ENCODE measurements around the gene ZNF682. TPM values are rescaled to one million over a fixed set of nuclear protein-coding genes. Genes with fewer than 3 reads are reported as not detected.
"Not testable (repeated sequence)": the region's sequence is repeated elsewhere in the genome, so short reads cannot be mapped to it uniquely, and the experiment has no call there.

Gene ZNF682
- total and polyA plus RNA-seq, 2 of the 8 experiments (the other 6 are each of a cell fraction or from before 2014, with no cell fraction given) = 4.3 to 27.5 TPM

GRCh38 chr19:20082232-20082833 is 43.0 kb upstream of the ZNF682 start:
- 51% methylated on average over 3 of the region's 3 CpGs; no CpG with 5 or more reads in 1 of the 2 experiments for WGBS, 2 experiments (ENCODE audit: extremely low coverage in 1 of 2, insufficient coverage in 1 of 2, insufficient read length in 1 of 2, insufficient replicate concordance in 2 of 2, low coverage in 1 of 2, low lambda C conversion rate in 2 of 2, missing lambda C conversion rate in 1 of 2)
- POLR2A ChIA-PET (ENCODE audit: partially characterized antibody) = interaction anchor here (0.6 to 11.3 kb wide), 8 partner anchors 15 to 917 kb away, joined by 3 to 134 read pairs (median 4); partner anchors contain the start of gene ZNF682

More at GRCh38 chr19:20082232-20082833, 43.0 kb upstream of the ZNF682 start:
- not testable (repeated sequence) for H4K5ac ChIP-seq (ENCODE audit: insufficient read length, low read depth, low read length); H2BK20ac ChIP-seq (ENCODE audit: low read length); H3K27me3 ChIP-seq (replicated peaks in 1 of 4; ENCODE audit: control insufficient read depth in 3 of 4, extremely low read depth in 1 of 4, insufficient read depth in 3 of 4, low read length in 3 of 4); H2AFZ ChIP-seq (ENCODE audit: low read length); H3K23ac ChIP-seq (ENCODE audit: insufficient read length); H3K9ac ChIP-seq (replicated peaks in 1 of 4; ENCODE audit: extremely low read depth in 1 of 4, low read depth in 3 of 4, low read length in 3 of 4); H3K79me1 ChIP-seq (ENCODE audit: low read depth, low read length); H3K4ac ChIP-seq (replicated peaks; ENCODE audit: insufficient read length, low read depth, low read length); H4K91ac ChIP-seq (replicated peaks; ENCODE audit: insufficient read length, low read length); H3K9me3 ChIP-seq (ENCODE audit: insufficient read depth in 2 of 2, low read depth in 1 of 2, low read length in 1 of 2); H4K8ac ChIP-seq (ENCODE audit: extremely low read depth, insufficient read depth, low read length); H2BK12ac ChIP-seq (ENCODE audit: low read depth, low read length); H3K18ac ChIP-seq (ENCODE audit: extremely low read depth, low read length); DNase-seq (ENCODE audit: low read depth in 1 of 2, low spot score in 2 of 2); H3K14ac ChIP-seq (ENCODE audit: insufficient read length); H3K27ac ChIP-seq (ENCODE audit: low read depth, low read length); FAIRE-seq; H3K23me2 ChIP-seq (ENCODE audit: low read depth, low read length); H2BK15ac ChIP-seq (ENCODE audit: low read length); H2BK120ac ChIP-seq (replicated peaks; ENCODE audit: low read depth, low read length); H3K56ac ChIP-seq (replicated peaks; ENCODE audit: insufficient read length, low read depth, low read length)
- CTCF ChIA-PET (ENCODE audit: partially characterized antibody) = interaction anchor here (0.6 kb wide), 1 partner anchor 217 kb away, joined by 5 read pairs; no protein-coding TSS in a partner anchor
- Histone ChIP-seq H3K36me3 (ENCODE audit: control insufficient read depth in 2 of 4, insufficient read depth in 4 of 4, low read length in 3 of 4) (peaks cover 0 to 29% (median 3%) of the 10 kb centered on the region in 4 experiments; a peak in 3 of 8 replicates), H3K4me3 (ENCODE audit: extremely low read depth in 1 of 4, insufficient read depth in 2 of 4, low read depth in 3 of 4, low read length in 4 of 4) (peak overlapping the region in 1 of 4 experiments; percentile 33; a peak in 3 of 8 replicates), H4K20me1 (replicated peaks in 1 of 2; ENCODE audit: control insufficient read depth in 1 of 2, insufficient read depth in 2 of 2, low read length in 2 of 2) (peaks cover 9 to 11% of the 10 kb centered on the region in 2 experiments), H3K79me2 (ENCODE audit: control insufficient read depth in 1 of 2, insufficient read depth in 2 of 2, low read length in 2 of 2) (peaks cover 62 to 95% of the 10 kb centered on the region in 2 experiments), H3K4me1 (replicated peaks in 1 of 4; ENCODE audit: control insufficient read depth in 3 of 4, insufficient read depth in 4 of 4, low read length in 3 of 4) (peaks cover 9 to 29% (median 25%) of the 10 kb centered on the region in 4 experiments), H3K4me2 (ENCODE audit: insufficient read depth in 1 of 2, low read depth in 2 of 2, low read length in 2 of 2) (peak overlapping the region; percentile 61 to 81), H2BK5ac (ENCODE audit: low read depth, low read length) (peak overlapping the region; percentile 32; the same call in 1 of the 2 replicates), H2AK5ac (ENCODE audit: low read depth, low read length) (peak overlapping the region; percentile 88; the same call in 1 of the 2 replicates)
- TF ChIP-seq CEBPB (IDR thresholded peaks at IDR 0.05; ENCODE audit: low read depth, low read length) (peak; percentile 90), MAX (IDR thresholded peaks at IDR 0.05) (0 out of 2 replicates have a peak, but pooled peaks have one; percentile 18)
